ENCODE measurements around the gene GABPB1.

- TF ChIP-seq POLR2AphosphoS2 (IDR thresholded peaks at IDR 0.05; ENCODE audit: low read depth, low read length) = no peak
- no peak for TF ChIP-seq CTCF (IDR thresholded peaks at IDR 0.05 in 2 of 3, conservative IDR thresholded peaks at IDR 0.05 in 1 of 3; ENCODE audit: control insufficient read depth in 2 of 3, extremely low read depth in 1 of 3, insufficient read depth in 1 of 3, low read depth in 3 of 3, low read length in 3 of 3)
- no peak for TF ChIP-seq MLLT1 (IDR thresholded peaks at IDR 0.05)
- TF ChIP-seq CBX5 (IDR thresholded peaks at IDR 0.05; ENCODE audit: low read depth) = no peak
- TF ChIP-seq FOS (IDR thresholded peaks at IDR 0.05; ENCODE audit: borderline replicate concordance, extremely low read depth, insufficient read length) = no peak
- no peak for TF ChIP-seq NR2F1 (conservative IDR thresholded peaks at IDR 0.05)
- no peak for TF ChIP-seq SMC3 (IDR thresholded peaks at IDR 0.05; ENCODE audit: borderline replicate concordance, low read length)
- no peak for TF ChIP-seq POLR2AphosphoS5 (IDR thresholded peaks at IDR 0.05; ENCODE audit: low read length)
These were observed 13.3 kb downstream of the GABPB1 start for GRCh38 chr15:50341616-50342136.

Measured in GM12878 (cell line).